ENCODE results near the gene PSMB11.

Gene PSMB11

DNA sequence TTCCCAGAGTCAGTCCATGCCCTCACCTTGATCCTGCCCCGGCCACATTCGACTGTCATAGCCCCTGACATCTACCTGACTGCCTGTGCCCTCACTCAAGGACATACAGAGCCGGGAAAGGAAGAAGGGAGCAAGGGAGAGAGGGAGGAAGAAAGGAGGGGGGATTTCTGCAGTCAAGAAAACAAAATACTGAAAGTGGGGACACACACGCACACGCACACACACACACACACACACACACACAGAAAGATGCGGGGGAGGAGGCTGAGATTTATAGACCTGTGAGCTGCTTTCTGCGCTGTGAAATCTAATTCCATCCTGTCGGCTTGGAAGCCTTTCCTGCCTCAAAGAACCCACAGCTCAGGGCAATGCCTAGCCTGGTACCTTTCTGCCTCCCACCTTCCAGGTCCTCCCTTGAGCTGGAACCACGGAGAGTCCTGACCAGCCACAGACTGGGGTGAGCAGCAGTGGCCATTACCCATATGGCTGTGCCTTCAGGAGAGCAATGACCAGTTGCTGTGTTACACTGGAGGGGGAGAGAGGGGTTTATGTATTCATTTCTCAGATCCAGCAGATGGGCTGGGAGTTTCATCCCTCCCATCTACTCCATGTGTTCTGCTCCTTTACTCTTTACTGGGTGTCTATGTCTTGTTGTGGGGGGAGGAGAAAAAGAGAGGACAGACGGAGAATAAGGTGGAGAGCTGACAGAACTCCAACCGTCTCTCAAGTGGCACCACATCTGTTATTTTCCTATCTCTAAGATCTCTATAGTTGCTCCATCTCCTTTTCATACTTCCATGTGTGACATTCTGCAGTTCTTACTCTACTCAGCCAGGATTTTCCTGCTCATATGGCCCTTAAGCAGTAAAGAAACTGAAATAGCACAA is 45.0 kb upstream of the PSMB11 start:
- no peaks in the 10 kb centered on the region for H3K36me3 ChIP-seq (replicated peaks; ENCODE audit: low read depth, low read length)
- H3K9me3 ChIP-seq (ENCODE audit: insufficient read depth, low read length) = no peaks in the 10 kb centered on the region
- H3K27me3 ChIP-seq (ENCODE audit: low read depth, low read length) = no peaks in the 10 kb centered on the region
- no peak overlapping the region for H2AFZ ChIP-seq (ENCODE audit: low read depth, low read length)
- TF ChIP-seq, protein P1, sequence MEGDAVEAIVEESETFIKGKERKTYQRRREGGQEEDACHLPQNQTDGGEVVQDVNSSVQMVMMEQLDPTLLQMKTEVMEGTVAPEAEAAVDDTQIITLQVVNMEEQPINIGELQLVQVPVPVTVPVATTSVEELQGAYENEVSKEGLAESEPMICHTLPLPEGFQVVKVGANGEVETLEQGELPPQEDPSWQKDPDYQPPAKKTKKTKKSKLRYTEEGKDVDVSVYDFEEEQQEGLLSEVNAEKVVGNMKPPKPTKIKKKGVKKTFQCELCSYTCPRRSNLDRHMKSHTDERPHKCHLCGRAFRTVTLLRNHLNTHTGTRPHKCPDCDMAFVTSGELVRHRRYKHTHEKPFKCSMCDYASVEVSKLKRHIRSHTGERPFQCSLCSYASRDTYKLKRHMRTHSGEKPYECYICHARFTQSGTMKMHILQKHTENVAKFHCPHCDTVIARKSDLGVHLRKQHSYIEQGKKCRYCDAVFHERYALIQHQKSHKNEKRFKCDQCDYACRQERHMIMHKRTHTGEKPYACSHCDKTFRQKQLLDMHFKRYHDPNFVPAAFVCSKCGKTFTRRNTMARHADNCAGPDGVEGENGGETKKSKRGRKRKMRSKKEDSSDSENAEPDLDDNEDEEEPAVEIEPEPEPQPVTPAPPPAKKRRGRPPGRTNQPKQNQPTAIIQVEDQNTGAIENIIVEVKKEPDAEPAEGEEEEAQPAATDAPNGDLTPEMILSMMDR (IDR thresholded peaks at IDR 0.05; ENCODE audit: low read depth, low read length) = no peak
- no peak for TF ChIP-seq EZH2phosphoT487 (IDR thresholded peaks at IDR 0.05; ENCODE audit: low read depth)
- H3K4me1 ChIP-seq (ENCODE audit: low read length) = peaks cover 3% of the 10 kb centered on the region; the same call in 1 of the 2 replicates
- no peaks in the 10 kb centered on the region for H3K79me2 ChIP-seq (ENCODE audit: low read length)
- no peak overlapping the region for H3K9ac ChIP-seq (ENCODE audit: low read length)
- H3K4me3 ChIP-seq (ENCODE audit: low read length) = no peak overlapping the region
- no peak overlapping the region for H3K27ac ChIP-seq (ENCODE audit: low read length)
- H3K4me2 ChIP-seq (ENCODE audit: low read length) = no peak overlapping the region
- H4K20me1 ChIP-seq (ENCODE audit: insufficient read depth, low read length) = no peaks in the 10 kb centered on the region

DNA sequence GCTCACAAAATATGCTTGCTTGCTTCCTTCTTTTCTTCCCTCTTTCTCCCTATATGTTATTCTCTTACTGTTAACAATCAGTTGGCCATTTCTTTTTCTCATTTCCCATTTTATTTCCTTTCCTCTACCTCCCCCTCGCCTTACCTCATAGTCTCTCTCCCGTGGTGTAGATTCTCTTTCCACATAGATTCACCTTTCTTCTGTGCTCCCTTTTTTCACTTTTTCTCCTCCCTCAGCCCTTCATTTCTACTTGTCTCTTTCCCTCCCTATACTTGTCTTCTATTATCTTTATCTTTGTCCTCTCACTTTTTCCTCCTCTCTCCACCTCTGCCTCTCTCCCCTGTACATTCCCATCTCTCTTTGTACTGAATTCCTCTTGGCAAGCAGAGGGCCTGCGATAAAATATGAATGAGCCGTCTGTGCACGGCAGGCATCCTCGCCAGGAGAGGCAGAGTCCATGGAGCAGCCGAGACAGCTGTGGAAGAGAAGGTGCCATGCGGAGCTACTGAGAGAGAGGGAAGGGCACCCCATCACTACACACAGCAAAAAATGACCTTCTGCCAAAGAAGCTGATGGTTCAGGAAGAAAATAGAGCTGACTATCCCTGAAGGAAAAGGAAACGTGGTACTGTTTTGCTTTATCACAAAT is 44.2 kb upstream of the PSMB11 start:
- H3K36me3 ChIP-seq (replicated peaks; ENCODE audit: low read depth, low read length) = no peaks in the 10 kb centered on the region
- H3K4me3 ChIP-seq (ENCODE audit: low read length) = no peak overlapping the region
- no peaks in the 10 kb centered on the region for H3K79me2 ChIP-seq (ENCODE audit: low read length)
- no peak overlapping the region for H3K27ac ChIP-seq (ENCODE audit: low read length)
- no peak overlapping the region for H3K4me2 ChIP-seq (ENCODE audit: low read length)
- H3K27me3 ChIP-seq (ENCODE audit: low read depth, low read length) = no peaks in the 10 kb centered on the region
- no peak overlapping the region for H2AFZ ChIP-seq (ENCODE audit: low read depth, low read length)
- no peaks in the 10 kb centered on the region for H4K20me1 ChIP-seq (ENCODE audit: insufficient read depth, low read length)
- no peak overlapping the region for H3K9ac ChIP-seq (ENCODE audit: low read length)
- no peaks in the 10 kb centered on the region for H3K9me3 ChIP-seq (ENCODE audit: insufficient read depth, low read length)
- H3K4me1 ChIP-seq (ENCODE audit: low read length) = peaks cover 3% of the 10 kb centered on the region; the same call in 1 of the 2 replicates
- TF ChIP-seq EZH2phosphoT487 (IDR thresholded peaks at IDR 0.05; ENCODE audit: low read depth) = no peak
- TF ChIP-seq, protein P1 (IDR thresholded peaks at IDR 0.05; ENCODE audit: low read depth, low read length) = no peak

DNA sequence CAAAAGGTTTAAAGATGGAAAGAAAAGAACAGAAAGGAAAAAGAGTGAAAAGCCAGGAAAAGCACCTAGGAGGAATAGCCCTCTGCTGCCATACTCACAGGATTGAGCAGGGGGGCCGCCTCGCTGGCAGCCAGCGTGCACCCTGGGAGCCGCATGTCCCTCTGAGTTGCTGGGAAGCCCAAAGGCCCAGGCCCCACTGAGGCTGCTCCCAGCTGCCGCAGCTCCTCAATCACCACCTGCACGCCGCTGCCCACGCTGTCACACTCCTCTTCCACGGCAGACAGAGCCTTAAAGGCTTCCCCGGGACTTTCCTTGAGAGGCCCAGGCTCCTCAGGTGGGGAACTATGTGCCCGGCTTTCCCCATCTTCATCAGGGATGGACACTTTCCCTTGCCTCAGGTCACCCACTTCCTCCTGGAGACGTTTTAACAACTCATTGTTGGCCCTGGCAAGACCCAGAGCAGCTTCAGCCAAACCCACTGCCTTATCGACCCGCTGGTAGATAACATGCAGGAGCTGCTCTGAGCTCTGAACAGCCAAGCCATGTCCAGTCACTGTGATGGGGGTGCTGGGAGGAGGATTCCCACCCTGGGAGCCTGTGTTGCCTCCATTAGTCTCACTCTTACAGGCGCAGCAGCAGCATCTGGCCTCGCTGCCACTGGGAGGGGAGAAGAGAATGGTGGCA is 43.5 kb upstream of the PSMB11 start:
- TF ChIP-seq, protein P1 (IDR thresholded peaks at IDR 0.05; ENCODE audit: low read depth, low read length) = no peak
- no peak for TF ChIP-seq EZH2phosphoT487 (IDR thresholded peaks at IDR 0.05; ENCODE audit: low read depth)
- no peak overlapping the region for H2AFZ ChIP-seq (ENCODE audit: low read depth, low read length)
- H4K20me1 ChIP-seq (ENCODE audit: insufficient read depth, low read length) = no peaks in the 10 kb centered on the region
- no peaks in the 10 kb centered on the region for H3K79me2 ChIP-seq (ENCODE audit: low read length)
- H3K27ac ChIP-seq (ENCODE audit: low read length) = no peak overlapping the region
- no peak overlapping the region for H3K4me3 ChIP-seq (ENCODE audit: low read length)
- H3K4me2 ChIP-seq (ENCODE audit: low read length) = no peak overlapping the region
- no peaks in the 10 kb centered on the region for H3K9me3 ChIP-seq (ENCODE audit: insufficient read depth, low read length)
- peaks cover 3% of the 10 kb centered on the region; the same call in 1 of the 2 replicates for H3K4me1 ChIP-seq (ENCODE audit: low read length)
- no peaks in the 10 kb centered on the region for H3K36me3 ChIP-seq (replicated peaks; ENCODE audit: low read depth, low read length)
- no peak overlapping the region for H3K9ac ChIP-seq (ENCODE audit: low read length)
- H3K27me3 ChIP-seq (ENCODE audit: low read depth, low read length) = no peaks in the 10 kb centered on the region

DNA sequence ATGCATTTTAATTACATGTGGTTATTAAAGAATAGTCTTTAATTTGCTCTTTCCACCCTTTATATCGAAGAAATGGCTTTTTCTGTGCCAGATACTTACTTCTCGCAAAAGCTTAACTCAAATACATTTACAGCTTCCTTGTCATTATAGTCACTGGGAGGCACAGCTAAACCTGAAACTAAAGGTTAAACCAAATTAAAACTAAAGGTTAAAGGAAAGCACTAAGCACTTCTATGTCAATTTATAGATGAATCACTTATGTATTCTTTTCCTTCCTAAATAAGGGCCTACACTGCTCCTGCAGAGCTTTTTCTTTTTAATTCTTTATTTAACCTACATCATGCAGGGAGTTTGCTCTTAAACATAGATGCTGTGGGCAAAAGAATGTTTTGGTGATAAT is 41.2 kb upstream of the PSMB11 start:
- H3K36me3 ChIP-seq (replicated peaks; ENCODE audit: low read depth, low read length) = no peaks in the 10 kb centered on the region
- no peaks in the 10 kb centered on the region for H3K79me2 ChIP-seq (ENCODE audit: low read length)
- no peaks in the 10 kb centered on the region for H3K9me3 ChIP-seq (ENCODE audit: insufficient read depth, low read length)
- H3K4me2 ChIP-seq (ENCODE audit: low read length) = no peak overlapping the region
- no peaks in the 10 kb centered on the region for H4K20me1 ChIP-seq (ENCODE audit: insufficient read depth, low read length)
- TF ChIP-seq, protein P1 (IDR thresholded peaks at IDR 0.05; ENCODE audit: low read depth, low read length) = no peak
- TF ChIP-seq EZH2phosphoT487 (IDR thresholded peaks at IDR 0.05; ENCODE audit: low read depth) = no peak
- no peak overlapping the region for H3K27ac ChIP-seq (ENCODE audit: low read length)
- no peak overlapping the region for H2AFZ ChIP-seq (ENCODE audit: low read depth, low read length)
- H3K4me3 ChIP-seq (ENCODE audit: low read length) = no peak overlapping the region
- no peaks in the 10 kb centered on the region for H3K27me3 ChIP-seq (ENCODE audit: low read depth, low read length)
- no peak overlapping the region for H3K9ac ChIP-seq (ENCODE audit: low read length)
- H3K4me1 ChIP-seq (ENCODE audit: low read length) = peaks cover 4% of the 10 kb centered on the region
